ENCODE data around the gene DEAF1.
A peak's percentile ranks its signal among the peaks of the same experiment; 100 is the strongest.

Gene DEAF1

GRCh38 chr11:611001-611996, 83.7 kb downstream of the DEAF1 start:
- DNase-seq (ENCODE audit: low spot score), result no peak

GRCh38 chr11:610146-610801, 84.7 kb downstream of the DEAF1 start:
- no peak for DNase-seq (ENCODE audit: low spot score)

GRCh38 chr11:609341-609811, 85.6 kb downstream of the DEAF1 start:
- DNase-seq (ENCODE audit: low spot score), result no peak

- no peak for DNase-seq (ENCODE audit: low spot score)
These were observed 86.2 kb downstream of the DEAF1 start for GRCh38 chr11:608791-609251.

- DNase-seq (ENCODE audit: low spot score), result no peak
These were observed 86.9 kb downstream of the DEAF1 start for GRCh38 chr11:607971-608659.

GRCh38 chr11:607020-607780, 87.8 kb downstream of the DEAF1 start:
- no peak for DNase-seq (ENCODE audit: low spot score)

- DNase-seq (ENCODE audit: low spot score), result no peak
These were observed 88.8 kb downstream of the DEAF1 start for GRCh38 chr11:606245-606644.

GRCh38 chr11:605286-606129, 89.5 kb downstream of the DEAF1 start:
- DNase-seq (ENCODE audit: low spot score), result no peak

- no peak for DNase-seq (ENCODE audit: low spot score)
These were observed 91.9 kb downstream of the DEAF1 start for GRCh38 chr11:603154-603553.

- DNase-seq (ENCODE audit: low spot score), result no peak
These were observed 93.3 kb downstream of the DEAF1 start for GRCh38 chr11:601573-602245.

GRCh38 chr11:598005-598680, 96.9 kb downstream of the DEAF1 start:
- DNase-seq (ENCODE audit: low spot score), result no peak

GRCh38 chr11:597166-597725, 97.8 kb downstream of the DEAF1 start:
- peak; percentile 54 for DNase-seq (ENCODE audit: low spot score)

GRCh38 chr11:596374-596773, 98.6 kb downstream of the DEAF1 start:
- DNase-seq (ENCODE audit: low spot score), result no peak

GRCh38 chr11:595400-595799, 99.6 kb downstream of the DEAF1 start:
- DNase-seq (ENCODE audit: low spot score), result no peak

All from D341Med (cell line).